A549 treated with DMSO at 1 μM for 4 hours (cell line): ENCODE results near the gene NTSR1. TPM values are rescaled to one million over a fixed set of nuclear protein-coding genes. Genes with fewer than 3 reads are reported as not detected.

Experiments used
- total RNA-seq: library from RNA; stranded (reverse); fragments of 200-300 nt; extraction: Qiagen RNA extraction; gene quantifications from 5 replicates; pipeline ENCODE4 v1.2.3, GENCODE V29; 2022; ENCODE audit warnings: low read depth

The NTSR1 gene
- total RNA-seq = 0.10 to 0.33 TPM (median 0.20 TPM) in 5 replicates

GRCh38 chr20:62708591-62709536 is at the start of gene NTSR1:
Gene NTSR1, plus strand, starts transcription at chr20:62708836. Its CDS starts 372 bp downstream, at chr20:62709208.

DNA sequence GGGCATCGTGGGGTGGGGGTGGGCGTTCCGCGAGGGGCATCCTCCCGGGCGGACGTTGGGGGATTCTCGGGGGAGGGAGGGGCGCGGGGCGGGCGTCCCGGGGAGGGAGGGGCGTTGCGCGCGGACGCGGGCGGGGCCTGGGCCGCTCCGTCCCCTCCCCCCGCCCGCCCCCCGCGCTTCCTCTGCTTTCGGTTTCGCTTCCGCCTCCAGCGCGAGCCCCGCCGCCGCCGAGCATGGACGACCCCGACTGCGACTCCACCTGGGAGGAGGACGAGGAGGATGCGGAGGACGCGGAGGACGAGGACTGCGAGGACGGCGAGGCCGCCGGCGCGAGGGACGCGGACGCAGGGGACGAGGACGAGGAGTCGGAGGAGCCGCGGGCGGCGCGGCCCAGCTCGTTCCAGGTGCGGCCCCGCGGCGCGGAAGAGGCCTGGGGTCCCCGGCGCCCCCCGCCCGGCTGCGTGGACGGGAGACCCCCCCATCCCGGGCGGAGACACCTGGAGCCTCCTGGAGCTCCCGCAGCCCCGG is 96.1 kb downstream of the NTSR1 start, which contains the start of gene OGFR:
TSS of gene OGFR (plus strand) at position 209 of the 528 bp plus-strand sequence. CDS start at position 234, 25 bp downstream.

Other genes starting within 250 kb of the NTSR1 start
- gene GATA5, start 232.8 kb upstream of the NTSR1 start, total RNA-seq = 0.46 to 1.1 TPM (median 0.84 TPM) in 5 replicates
- 4.9 to 10.2 TPM (median 8.5 TPM) in 5 replicates for gene SLCO4A1, start 66.3 kb upstream of the NTSR1 start, total RNA-seq
- 20.8 to 27.2 TPM (median 25.5 TPM) in 5 replicates for gene MRGBP, start 87.6 kb downstream of the NTSR1 start, total RNA-seq
- 41.0 to 50.0 TPM (median 45.5 TPM) in 5 replicates for gene OGFR, start 96.0 kb downstream of the NTSR1 start, total RNA-seq
- gene COL9A3, start 108.2 kb downstream of the NTSR1 start, total RNA-seq = 0.30 to 0.65 TPM (median 0.36 TPM) in 5 replicates
- gene TCFL5, start 153.0 kb downstream of the NTSR1 start, total RNA-seq = 3.8 to 5.8 TPM (median 4.6 TPM) in 5 replicates
- 24.0 to 26.1 TPM (median 25.8 TPM) in 5 replicates for gene DIDO1, start 217.7 kb downstream of the NTSR1 start, total RNA-seq
- 21.8 to 23.7 TPM (median 23.3 TPM) in 5 replicates for gene GID8, start 229.3 kb downstream of the NTSR1 start, total RNA-seq
- gene SLC17A9, start 243.9 kb downstream of the NTSR1 start, total RNA-seq = 0.02 to 0.19 TPM (median 0.09 TPM) in 3 of 5 replicates, not detected in the others